HG03025 (cell line): ENCODE measurements around the gene ZNF692.
"Not testable (repeated sequence)": the region's sequence is repeated elsewhere in the genome, so short reads cannot be mapped to it uniquely, and the experiment has no call there.

Experiments used
- ATAC-seq: cut with Tn5 transposase; IDR thresholded peaks from one replicate; pipeline ENCODE4 v1.9.1; 2021; ENCODE audit warnings: mild to moderate bottlenecking, moderate library complexity; ENCODE audit not compliant: unreplicated experiment, low FRiP score

The ZNF692 gene

DNA sequence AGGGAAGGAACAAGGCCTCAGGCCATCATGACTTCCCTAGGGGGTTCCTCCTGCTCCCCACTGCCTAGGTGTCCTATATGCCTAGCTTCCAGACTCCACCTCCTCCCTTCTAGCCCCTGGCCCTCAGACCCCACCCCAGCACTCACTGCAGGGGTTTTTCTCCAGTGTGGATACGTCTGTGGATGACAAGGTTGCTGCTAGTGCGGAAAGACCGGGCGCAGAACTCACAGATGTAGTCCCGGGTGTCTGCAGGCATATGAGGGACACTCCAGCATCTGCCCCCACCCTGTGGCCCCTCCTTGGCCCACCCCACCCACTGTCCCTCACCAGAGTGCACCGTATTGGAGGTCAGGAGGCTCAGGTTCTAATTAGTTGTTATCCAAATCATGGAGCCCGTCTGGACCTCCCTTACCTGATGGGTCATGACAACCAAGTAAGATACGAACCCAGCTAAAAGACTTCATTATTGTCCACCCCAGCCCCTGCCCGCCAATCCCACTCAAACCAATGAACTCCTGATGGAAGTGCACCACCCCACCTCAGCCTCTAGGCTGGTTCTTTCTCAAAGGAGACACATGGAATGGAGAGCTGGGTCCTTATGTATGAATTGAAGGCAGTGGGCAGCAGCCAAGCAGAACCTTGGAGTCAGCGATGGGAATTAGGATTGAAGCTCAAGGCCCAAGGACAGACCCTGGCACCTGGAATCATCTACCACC, 8.2 kb downstream of the ZNF692 start:
- ATAC-seq = no peak

DNA sequence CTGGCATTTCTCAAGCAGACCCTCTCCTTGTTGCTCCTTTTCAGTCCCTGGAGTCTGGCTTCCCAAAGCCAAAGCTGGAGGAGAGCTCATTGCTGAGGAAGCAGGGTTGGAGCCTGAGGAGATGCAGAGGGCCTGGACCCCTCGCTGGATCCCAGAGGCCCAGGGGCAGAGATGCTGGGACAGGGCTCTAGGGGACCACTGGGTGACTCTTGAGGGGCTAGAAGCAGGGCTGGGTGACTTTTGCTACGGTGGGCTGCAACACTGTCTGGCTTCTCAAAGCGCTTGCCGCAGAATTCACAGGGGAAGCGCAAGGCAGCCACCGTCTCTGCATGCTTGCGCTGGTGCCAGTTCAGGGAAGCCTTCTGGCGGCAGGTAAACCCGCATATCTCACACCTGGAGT, 8.8 kb downstream of the ZNF692 start:
- no peak for ATAC-seq

DNA sequence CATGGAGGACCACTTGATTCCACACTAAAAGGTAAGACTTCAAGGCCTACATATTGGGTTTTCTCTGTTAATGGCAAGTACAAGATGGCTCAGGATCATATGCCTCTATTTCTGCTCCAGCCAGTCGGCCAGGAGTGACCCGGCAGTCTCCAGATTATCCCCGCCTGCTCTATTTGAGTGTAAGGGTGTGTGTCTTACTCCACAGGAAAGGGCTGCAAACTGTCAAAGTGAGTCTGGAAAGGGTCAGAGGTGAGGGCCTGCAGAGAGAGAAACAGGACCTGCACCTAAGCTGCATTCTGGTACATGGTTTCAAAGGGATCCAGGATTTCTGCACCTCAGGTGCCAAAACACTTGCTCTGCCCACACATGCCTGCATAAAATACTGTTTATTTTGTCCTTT, 9.2 kb downstream of the ZNF692 start:
- no peak for ATAC-seq

DNA sequence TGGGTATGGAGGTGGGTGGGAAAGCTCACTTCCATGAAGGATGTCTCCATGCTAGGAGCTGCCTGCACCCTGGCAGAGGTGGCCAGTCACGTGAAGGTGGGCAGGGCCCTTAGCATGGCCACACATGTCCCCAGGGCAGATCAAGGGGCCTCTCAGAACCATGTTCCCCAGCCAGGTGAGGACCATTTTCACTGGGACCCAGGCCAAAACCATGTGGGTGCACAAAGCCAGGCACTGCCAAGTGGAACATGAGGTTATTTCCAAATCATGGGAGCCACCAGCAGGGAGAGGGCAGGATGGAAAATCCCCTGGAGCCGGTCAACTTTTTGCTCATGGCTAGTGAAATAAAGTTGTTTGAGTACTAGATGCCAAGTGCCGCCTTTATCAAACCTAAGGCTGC, 9.7 kb downstream of the ZNF692 start:
- no peak for ATAC-seq

DNA sequence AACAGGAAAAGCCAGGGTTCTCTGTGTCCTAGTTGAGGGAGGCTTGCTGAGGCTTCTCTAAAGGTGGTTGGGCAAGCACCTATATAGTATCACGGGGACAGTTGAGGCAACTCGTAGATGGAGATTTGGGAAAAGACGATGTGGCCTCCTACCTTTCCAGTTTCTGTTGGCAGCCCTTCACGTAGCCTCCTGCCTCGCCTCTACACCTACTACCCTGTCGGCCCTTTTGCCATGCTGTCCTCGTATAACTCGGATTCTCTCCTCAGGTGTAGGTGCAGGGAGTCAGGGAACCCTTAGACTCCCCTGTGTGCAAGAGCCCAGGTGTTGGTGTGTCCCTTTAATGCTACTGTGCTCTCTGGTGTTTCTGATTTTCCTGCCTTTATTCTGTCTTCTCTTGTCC, 10.3 kb downstream of the ZNF692 start:
- no peak for ATAC-seq

DNA sequence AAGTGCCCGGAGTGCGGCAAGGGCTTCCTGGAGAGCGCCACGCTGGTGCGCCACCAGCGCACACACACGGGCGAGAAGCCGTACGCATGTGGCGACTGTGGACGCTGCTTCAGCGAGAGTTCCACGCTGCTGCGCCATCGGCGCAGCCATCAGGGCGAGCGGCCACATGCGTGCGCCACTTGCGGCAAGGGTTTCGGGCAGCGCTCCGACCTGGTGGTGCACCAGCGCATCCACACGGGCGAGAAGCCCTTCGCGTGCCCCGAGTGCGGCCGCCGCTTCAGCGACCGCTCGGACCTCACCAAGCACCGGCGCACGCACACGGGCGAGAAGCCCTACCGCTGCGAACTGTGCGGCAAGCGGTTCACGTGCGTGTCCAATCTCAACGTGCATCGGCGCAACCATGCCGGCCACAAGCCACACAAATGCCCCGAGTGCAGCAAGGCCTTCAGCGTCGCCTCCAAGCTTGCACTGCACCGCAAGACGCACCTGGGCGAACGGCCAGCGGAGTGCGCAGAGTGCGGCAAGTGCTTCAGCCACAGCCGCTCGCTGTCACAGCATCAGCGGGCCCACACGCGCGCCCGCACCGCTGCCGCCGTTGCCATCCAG, 10.8 kb downstream of the ZNF692 start:
- ATAC-seq = no peak

DNA sequence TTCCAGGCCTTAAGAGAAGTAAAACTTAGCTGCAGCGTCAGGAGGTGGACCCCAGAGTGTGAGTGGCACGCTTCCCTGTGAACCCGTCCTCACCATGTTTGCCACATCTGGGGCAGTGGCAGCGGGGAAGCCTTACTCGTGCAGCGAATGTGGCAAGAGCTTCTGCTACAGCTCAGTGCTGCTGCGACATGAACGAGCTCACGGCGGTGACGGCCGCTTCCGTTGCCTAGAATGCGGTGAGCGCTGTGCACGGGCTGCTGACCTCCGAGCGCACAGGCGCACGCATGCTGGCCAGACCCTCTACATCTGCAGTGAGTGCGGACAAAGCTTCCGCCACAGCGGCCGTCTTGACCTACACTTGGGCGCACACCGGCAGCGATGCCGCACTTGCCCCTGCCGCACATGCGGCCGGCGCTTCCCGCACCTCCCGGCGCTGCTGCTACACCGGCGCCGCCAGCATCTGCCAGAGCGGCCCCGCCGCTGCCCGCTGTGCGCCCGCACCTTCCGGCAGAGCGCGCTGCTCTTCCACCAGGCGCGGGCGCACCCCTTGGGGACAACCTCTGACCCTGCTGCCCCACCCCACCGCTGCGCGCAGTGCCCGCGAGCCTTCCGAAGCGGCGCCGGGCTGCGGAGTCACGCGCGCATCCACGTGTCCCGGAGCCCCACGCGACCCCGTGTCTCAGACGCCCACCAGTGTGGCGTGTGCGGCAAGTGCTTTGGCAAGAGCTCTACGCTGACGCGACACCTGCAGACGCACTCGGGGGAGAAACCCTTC, 11.5 kb downstream of the ZNF692 start:
- no peak for ATAC-seq

DNA sequence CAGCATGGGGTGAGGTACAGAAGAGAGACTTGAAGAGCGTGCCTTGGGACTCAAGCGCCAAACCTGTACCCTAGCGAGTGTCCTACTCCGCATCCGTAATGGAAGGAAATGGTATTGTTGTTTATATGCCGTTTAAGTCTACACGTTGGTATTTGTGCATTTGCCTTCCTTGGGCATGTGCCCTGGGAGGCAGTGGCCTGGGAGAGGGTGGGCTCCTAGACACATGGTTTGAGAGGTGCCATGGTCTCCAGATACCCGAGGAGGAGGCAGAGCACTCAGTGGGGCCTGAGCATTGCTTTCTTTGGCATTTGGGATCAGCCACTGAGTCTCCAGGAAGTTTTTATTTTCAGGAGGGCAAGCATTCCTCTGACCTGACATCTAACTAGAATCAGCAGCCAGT, 14.4 kb downstream of the ZNF692 start:
- ATAC-seq = no peak

DNA sequence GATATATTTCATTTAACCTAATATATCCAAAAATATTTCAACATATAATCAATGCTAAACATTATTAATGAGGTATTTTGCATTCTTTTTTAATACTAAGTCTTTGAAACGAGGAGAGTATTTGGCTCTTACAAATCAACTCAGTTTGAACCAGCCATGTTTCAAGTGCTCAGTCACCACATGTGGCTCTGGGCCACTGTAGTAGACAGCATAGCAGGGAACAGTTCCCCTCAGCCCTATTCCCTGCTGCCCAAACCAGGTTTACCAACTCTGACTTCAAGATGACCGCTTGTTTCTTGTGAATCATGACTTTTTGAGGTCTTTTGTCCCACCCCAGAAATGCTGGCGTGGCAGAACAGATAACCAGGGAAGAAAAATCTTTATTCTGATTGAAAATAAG, 15.2 kb downstream of the ZNF692 start:
- no peak for ATAC-seq

DNA sequence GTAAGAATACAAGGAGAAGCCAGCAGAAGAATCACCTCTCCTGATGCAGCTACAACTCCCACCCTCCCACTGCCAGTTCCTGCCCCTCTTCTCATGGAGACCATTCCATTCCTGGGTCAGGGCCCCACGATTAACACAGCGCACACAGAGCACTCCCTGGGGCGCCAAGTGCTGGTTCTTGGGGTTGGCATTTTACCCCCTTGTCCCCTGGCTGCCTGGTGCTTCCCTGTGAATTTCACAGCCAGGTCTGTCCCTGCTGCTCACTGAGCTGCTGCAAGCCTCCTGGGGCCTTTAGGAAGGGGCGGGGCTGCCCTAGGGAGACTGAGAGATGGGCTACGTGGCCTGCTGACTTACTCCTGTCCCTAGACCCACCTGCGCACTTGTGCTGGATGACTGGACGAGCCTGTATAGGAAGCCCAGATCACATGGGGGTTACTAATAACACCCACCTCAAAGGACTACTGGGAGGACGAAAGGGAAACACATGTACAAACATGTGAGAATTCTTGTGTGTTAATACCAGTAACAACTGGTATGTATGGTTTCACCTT, 16.0 kb downstream of the ZNF692 start:
- ATAC-seq = no peak

DNA sequence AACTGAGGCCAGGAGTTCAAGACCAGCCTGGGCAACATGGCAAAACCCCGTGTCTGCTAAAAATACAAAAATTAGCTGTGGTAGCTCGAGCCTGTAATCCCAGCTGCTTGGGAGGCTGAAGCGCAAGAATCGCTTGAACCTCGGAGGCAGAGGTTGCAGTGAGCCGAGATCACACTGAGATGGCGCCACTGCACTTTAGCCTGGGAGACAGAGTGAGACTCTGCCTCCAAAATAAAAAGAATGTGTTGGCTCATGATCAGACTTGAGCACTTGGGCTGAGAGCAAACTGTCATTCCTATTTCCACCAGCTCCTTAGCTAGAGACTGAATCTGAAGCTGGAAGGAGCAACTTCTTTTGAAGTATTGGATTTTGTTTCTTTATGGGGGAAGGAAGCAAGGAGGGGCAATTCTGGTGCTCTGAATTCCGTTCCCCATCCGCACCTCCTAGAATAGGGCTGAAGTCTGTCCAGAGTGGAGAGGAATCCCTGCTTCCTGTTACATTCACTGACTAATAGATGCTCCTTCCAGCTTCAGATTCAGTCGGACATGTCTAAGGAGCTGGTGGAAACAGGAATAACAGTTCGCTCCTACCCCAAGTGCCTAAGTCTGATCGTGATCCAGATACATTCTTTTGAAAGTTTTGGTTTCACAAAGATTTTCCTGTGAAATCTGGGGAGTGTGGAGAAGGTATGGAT, 17.0 kb downstream of the ZNF692 start:
- ATAC-seq = no peak

DNA sequence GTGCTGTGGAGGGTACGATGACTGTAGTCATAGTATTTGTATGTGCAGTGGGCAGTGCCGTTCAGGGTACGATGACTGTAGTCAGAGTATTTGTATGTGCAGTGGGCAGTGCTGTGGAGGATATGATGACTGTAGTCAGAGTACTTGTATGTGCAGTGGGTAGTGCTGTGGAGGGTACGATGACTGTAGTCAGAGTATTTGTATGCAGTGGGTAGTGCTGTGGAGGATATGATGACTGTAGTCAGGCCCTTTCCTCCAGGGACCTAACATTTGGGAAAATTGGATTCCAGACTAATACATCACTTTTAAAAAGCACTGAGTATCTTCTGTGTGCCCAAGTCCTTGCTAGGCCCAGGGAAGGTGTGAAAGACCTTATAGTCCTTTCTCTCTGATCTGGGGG, 17.9 kb downstream of the ZNF692 start:
- no peak for ATAC-seq

DNA sequence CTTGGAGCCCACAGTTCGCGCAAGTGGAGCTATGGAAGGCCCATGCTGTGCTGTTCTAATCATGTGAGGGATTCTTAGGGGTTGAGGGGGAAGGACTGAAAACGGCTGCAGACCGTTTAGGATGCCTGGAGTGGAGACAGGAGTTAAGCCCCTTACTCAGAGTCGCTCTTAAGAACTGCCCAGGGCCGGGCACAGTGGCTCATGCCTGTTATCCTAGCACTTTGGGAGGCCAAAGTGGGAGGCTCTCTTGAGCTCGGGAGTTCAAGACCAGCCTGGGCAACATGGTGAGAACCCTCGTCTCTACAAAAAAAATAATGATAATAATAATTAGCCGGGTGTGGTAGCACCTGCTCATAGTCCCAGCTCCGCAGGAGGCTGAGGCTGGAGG, 19.7 kb downstream of the ZNF692 start:
- no peak for ATAC-seq

DNA sequence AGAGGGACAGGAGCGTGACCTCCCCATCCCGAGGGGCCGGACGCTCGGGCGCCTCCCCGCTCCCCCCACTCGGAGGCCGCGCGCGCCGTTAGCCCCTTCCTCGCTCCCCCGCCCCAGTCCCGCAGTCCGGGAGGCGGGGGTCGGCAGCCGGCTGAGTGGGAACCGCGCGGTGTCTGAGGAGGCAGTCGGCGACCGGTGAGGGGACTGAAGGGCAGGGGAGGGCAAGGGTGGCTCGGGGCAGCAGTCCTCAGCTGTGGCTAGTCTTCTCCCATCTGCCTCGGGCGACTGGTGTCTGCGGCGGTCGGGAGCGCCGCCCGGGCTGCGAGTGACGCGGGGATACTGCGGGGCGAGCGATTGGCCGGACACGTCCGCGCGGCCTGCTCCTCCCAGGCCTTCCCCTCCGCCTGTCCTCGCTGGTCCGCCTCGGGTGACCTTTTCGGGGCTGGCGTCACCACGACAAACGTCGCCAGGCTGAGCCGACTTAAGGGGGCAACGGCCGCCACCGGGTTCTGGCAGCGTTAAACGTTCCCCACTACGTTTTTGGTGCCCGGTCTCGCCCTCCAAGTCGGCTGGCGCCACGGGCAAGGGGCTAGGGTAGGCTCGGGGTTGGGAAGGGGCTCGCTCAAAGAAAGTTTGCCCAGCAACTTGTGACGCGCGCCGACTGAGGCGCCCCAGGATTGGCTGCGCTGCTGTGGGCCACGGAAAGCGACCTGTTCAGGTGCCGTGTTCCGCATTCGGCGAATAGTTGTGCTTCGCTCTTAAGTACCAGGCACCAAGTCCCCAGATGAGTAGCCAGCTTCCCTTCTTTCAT, 20.3 kb downstream of the ZNF692 start:
- peak; percentile 59 for ATAC-seq

DNA sequence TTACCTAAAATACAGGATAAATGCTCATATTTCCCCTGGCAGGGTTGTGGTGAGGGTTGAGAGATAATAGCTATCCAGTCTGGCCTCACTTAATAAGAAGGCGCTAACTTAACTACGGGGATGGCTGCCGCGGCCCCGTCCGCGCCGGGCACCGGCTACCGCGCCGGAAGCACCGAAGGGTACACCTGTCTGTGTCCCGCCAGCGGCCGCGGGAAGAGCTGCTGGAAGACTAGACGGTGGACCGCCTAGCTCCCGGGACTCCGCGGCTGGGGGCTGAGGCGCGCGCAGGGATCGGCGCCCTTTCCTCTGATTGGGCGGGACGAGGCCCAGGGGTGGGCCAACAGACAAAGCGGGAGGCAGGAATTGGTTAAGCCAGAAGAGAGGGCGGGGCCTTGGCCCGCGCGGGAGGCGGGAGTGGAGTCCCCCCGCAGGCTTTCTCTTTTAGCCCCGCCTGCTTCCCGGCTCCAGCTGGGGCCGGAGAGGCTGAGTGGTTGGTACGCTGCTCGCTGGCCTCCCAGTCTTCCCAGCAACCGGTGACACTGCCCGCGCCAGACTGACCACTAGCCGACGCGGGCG, 21.0 kb downstream of the ZNF692 start, which contains the start of gene ZNF672:
Gene ZNF672 (plus strand): TSS at position 444 of the 576 bp plus-strand sequence. CDS start 9,051 bp downstream, outside the sequence.
- peak; percentile 84 for ATAC-seq

DNA sequence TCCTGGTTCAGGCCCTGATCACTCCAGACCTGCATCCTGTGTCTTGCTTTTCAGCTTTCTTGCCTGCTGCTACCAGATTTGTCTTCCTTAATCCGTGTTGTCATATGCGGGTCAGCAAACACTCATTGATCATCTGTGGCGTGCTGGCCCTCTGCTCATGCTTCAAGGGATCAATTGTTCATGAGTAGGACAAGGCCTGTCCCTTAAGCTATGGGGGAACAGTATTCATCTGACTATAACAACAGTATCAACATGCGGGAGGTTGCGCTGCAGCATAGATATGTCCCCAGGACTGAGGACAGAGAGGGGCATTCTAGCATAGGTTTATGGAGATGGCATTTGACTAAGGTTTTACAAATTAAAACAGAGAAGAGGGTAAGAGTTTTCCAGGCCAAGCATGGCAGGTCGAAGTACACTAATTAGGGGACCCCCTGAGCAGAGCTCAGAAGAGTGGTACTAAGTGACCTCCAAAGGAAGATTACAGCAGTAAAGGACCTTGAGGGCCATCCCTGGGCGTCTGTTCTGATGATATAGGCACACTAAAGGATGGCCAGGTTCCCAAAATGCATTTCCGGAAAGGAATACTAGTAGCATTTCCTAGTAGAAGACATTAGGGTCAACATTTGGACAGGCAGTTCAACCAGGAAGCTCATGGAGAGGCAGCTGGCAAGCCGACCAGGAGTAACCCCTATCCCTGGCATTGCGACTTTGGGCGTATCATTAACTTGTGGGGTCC, 21.7 kb downstream of the ZNF692 start:
- no peak for ATAC-seq

DNA sequence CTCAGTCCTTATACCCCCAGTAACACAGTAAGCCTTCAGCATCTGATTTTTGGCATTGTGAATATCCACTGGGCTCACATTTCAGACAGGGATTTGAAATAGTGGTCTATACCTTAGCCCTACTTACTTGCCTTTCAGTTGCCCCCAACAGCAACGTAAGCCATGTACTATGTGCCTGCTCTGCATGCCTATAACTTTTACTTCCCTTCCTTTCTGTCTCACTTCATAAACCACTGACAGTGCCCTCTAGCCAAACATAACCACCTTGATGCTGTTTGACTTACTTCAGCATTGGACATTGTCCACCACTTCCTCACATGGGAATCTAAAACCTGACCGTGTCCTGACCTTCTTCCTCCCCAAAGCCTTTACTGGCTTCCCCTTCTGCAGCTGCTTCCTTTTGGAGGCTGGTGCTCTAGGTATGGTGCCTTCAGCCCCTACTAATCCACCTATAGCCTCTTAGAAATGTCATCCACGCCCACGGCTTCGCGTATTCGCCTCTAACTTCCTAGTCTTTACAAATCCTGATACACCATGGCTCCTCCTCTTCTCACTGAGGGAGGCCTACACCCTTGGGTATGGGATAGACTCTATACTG, 24.4 kb downstream of the ZNF692 start:
- ATAC-seq = no peak

DNA sequence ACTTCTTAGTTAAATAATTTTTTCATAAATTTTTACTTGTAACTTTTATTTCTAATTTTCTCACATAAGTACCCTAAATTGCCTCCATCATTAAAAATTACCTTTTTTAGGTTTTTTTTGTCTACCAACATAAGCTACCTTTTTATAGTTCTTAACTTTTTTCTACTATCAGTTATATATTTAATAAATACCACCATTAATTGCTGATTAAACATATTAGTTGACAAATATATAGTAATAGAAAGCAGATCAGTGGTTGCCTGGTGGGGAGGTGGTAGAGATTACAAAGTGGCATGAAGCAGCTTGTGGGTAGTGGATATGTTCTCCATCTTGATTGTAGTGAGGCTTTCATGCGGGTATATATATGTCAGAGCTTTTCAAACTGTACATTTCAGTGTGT, 27.0 kb downstream of the ZNF692 start:
- ATAC-seq = no peak

DNA sequence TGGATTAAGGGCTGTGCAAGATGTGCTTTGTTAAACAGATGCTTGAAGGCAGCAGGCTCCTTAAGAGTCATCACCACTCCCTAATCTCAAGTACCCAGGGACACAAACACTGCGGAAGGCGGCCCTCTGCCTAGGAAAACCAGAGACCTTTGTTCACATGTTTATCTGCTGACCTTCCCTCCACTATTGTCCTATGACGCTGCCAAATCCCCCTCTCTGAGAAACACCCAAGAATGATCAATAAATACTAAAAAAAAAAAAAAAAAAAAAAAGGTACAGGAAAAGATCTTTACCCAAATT, 28.2 kb downstream of the ZNF692 start:
- not testable (repeated sequence) for ATAC-seq
